Activated naive CD8-positive, alpha-beta T cell treated with anti-CD3 and anti-CD28 coated beads, Interleukin-2, amount 50 U/mL, for 24 hours (primary cell): ENCODE data around the gene EPB41L5.
"Not testable (repeated sequence)": the region's sequence is repeated elsewhere in the genome, so short reads cannot be mapped to it uniquely, and the experiment has no call there.

Experiments used
- ATAC-seq: fragments of 150-1000 bp; cut with Tn5 transposase; one replicate; pipeline ENCODE4 v1.10.0; 2021
- DNase-seq: peaks from one replicate; pipeline ENCODE4 v3.0.0; 2021
- H3K27ac Mint-ChIP-seq: one replicate; pipeline ENCODE4 v1.8.0; 2021; ENCODE audit warnings: mild to moderate bottlenecking, mixed read lengths
- H3K27me3 Mint-ChIP-seq: one replicate; pipeline ENCODE4 v1.8.0; 2021; ENCODE audit warnings: mixed read lengths
- H3K36me3 Mint-ChIP-seq: one replicate; pipeline ENCODE4 v1.8.0; 2021; ENCODE audit warnings: low read depth, mixed read lengths
- H3K4me1 Mint-ChIP-seq: one replicate; pipeline ENCODE4 v1.8.0; 2021; ENCODE audit warnings: mixed read lengths
- H3K4me3 Mint-ChIP-seq: one replicate; pipeline ENCODE4 v1.8.0; 2021; ENCODE audit warnings: mild to moderate bottlenecking, moderate library complexity, mixed read lengths
- H3K9me3 Mint-ChIP-seq: one replicate; pipeline ENCODE4 v1.8.0; 2021; ENCODE audit warnings: mixed read lengths

EPB41L5 gene

GRCh38 chr2:120132190-120132589 is 119.3 kb downstream of the EPB41L5 start:
- no peak overlapping the region for H3K27ac Mint-ChIP-seq
- no peaks in the 10 kb centered on the region for H3K27me3 Mint-ChIP-seq
- H3K4me3 Mint-ChIP-seq, result no peak overlapping the region
- H3K9me3 Mint-ChIP-seq, result peaks cover 10% of the 10 kb centered on the region
- no peak for ATAC-seq
- H3K4me1 Mint-ChIP-seq, result no peaks in the 10 kb centered on the region
- peaks cover 21% of the 10 kb centered on the region for H3K36me3 Mint-ChIP-seq
- DNase-seq, result no peak

DNA sequence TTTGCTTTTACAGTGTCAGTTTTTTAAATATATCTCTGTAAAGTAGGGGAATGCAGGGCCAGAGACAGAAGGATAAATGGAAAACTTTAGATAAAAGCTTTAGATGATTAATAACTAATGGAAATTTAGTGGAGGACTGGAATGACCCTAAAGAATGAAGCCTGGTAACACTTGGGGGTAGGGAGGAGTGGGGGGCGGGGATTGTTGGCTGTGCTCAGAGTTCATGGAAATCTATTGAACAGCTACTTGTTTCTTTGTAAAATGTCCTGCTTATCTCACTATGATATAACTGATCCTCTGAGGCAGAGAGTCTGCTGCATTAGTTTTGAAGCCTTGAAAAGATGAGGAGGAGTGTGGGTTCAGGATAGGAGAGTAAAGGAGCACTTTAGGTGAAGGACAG is 119.8 kb downstream of the EPB41L5 start:
- Mint-ChIP-seq H3K4me1 (no peaks in the 10 kb centered on the region), H3K4me3 (no peak overlapping the region), H3K27ac (no peak overlapping the region), H3K36me3 (peaks cover 21% of the 10 kb centered on the region), H3K27me3 (no peaks in the 10 kb centered on the region), H3K9me3 (peaks cover 10% of the 10 kb centered on the region)
- DNase-seq (no peak), ATAC-seq (no peak)

DNA sequence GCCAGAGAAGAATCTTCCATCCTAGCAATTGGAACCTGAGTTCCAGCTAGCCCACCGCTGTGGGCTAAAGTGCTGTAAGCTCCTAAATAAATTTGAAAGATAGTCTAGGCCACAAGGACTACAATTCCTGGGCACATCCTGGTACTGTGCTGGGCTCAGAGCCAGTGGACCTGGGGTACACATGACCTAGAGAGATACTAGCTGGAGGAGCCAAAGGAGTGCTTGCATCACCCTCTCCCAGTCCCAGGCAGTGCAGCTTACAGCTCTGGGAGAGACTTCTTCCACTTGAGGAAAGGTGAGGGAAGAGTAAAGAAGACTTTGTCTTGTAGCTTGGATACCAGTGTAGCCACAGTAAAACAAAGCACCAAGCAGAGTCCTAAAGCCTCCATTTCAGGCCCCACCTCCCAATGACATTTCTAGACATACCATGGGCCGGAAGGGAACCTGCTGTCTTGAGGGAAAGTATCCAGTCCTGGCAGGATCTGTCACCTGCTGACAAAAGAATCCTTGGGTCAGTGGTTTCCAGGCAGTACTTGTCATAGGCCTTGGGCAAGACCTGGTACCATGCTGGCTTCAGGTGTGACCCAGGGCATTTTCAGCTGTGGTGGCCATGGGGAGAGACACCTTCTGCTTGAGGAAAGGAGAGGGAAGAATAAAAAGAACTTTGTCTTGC is 120.8 kb downstream of the EPB41L5 start:
- Mint-ChIP-seq H3K27ac (no peak overlapping the region), H3K27me3 (no peaks in the 10 kb centered on the region), H3K36me3 (peaks cover 21% of the 10 kb centered on the region), H3K4me3 (no peak overlapping the region), H3K4me1 (no peaks in the 10 kb centered on the region), H3K9me3 (peaks cover 10% of the 10 kb centered on the region)
- DNase-seq, result no peak
- no peak for ATAC-seq

- Mint-ChIP-seq H3K36me3 (peaks cover 21% of the 10 kb centered on the region), H3K27ac (no peak overlapping the region), H3K4me3 (no peak overlapping the region), H3K9me3 (peaks cover 10% of the 10 kb centered on the region), H3K27me3 (no peaks in the 10 kb centered on the region), H3K4me1 (no peaks in the 10 kb centered on the region)
- ATAC-seq (no peak), DNase-seq (no peak)
Measured at GRCh38 chr2:120134263-120134662, 121.4 kb downstream of the EPB41L5 start.

DNA sequence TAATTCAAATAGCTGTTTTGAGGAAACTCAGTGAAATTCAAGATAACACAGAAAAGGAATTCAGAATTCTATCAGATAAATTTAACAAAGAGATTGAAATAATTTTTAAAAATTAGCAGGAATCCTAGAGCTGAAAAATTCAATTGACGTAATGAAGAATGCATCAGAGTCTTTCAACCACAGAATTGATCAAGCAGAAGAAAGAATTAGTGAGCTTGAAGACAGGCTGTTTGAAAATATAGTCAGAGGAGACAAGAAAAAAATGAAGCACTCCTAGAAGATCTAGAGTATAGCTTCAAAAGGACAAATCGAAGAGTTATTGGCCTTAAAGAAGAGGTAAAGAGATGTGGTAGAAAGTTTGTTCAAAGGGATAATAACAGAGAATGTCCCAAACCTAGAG is 122.1 kb downstream of the EPB41L5 start:
- H3K36me3 Mint-ChIP-seq, result peaks cover 21% of the 10 kb centered on the region
- not testable (repeated sequence) for H3K27ac Mint-ChIP-seq, H3K27me3 Mint-ChIP-seq, H3K4me3 Mint-ChIP-seq, H3K9me3 Mint-ChIP-seq, ATAC-seq, H3K4me1 Mint-ChIP-seq, DNase-seq

DNA sequence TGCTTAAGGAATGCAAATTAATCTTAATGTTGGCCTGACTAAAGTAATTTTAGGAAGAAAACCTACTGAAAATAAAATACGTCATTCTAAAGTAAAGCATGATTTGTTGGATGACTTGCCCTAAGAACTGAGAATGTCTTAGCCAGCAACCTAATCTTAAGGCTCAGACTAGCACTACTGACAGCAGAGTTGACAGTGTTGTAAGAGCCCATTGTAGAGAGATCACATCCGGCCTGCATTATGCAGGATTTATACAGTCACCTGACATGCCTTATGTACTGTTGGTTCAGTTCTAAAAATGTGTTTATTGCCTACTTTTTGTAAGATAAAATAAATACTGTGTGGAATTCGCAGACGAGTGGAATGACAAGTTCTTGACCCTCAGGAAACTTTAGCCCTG is 128.0 kb downstream of the EPB41L5 start:
- Mint-ChIP-seq H3K36me3 (no peaks in the 10 kb centered on the region), H3K4me3 (no peak overlapping the region), H3K4me1 (no peaks in the 10 kb centered on the region), H3K27me3 (no peaks in the 10 kb centered on the region), H3K9me3 (no peaks in the 10 kb centered on the region), H3K27ac (no peak overlapping the region)
- DNase-seq (no peak), ATAC-seq (no peak)

- DNase-seq (no peak), ATAC-seq (no peak)
- Mint-ChIP-seq H3K36me3 (no peaks in the 10 kb centered on the region), H3K27ac (no peak overlapping the region), H3K27me3 (no peaks in the 10 kb centered on the region), H3K9me3 (no peaks in the 10 kb centered on the region), H3K4me1 (no peaks in the 10 kb centered on the region), H3K4me3 (no peak overlapping the region)
Measured at GRCh38 chr2:120141300-120142069, 128.6 kb downstream of the EPB41L5 start.

GRCh38 chr2:120142528-120143219 is 129.8 kb downstream of the EPB41L5 start:
- no peak for DNase-seq

DNA sequence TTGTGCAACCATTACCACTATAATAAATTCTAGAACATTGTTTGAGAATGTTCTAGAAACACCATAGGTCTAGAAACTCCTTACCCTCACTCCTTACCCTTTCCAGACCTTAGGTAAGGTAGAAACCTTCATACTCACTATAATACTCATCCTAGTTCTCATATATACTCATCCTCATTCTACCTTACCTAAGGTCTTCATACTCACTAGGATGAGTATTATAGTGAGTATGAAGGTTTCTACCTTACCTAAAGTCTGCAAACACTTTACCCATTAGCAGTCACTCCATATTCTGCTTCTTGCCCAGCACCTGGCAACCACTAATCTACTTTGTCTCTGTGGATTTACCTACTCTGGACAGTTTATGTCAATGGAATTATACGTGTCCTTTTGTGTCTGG is 135.4 kb downstream of the EPB41L5 start:
- H3K36me3 Mint-ChIP-seq, result peaks cover 21% of the 10 kb centered on the region
- no peak for ATAC-seq
- H3K4me1 Mint-ChIP-seq, result no peaks in the 10 kb centered on the region
- H3K27ac Mint-ChIP-seq, result no peak overlapping the region
- no peaks in the 10 kb centered on the region for H3K27me3 Mint-ChIP-seq
- peaks cover 18% of the 10 kb centered on the region for H3K9me3 Mint-ChIP-seq
- DNase-seq, result no peak
- no peak overlapping the region for H3K4me3 Mint-ChIP-seq

More at GRCh38 chr2:120142528-120143219, 129.8 kb downstream of the EPB41L5 start:
- Mint-ChIP-seq H3K4me1 (no peaks in the 10 kb centered on the region), H3K27me3 (no peaks in the 10 kb centered on the region), H3K36me3 (no peaks in the 10 kb centered on the region), H3K9me3 (no peaks in the 10 kb centered on the region), H3K4me3 (no peak overlapping the region), H3K27ac (no peak overlapping the region)
- no peak for ATAC-seq

DNA sequence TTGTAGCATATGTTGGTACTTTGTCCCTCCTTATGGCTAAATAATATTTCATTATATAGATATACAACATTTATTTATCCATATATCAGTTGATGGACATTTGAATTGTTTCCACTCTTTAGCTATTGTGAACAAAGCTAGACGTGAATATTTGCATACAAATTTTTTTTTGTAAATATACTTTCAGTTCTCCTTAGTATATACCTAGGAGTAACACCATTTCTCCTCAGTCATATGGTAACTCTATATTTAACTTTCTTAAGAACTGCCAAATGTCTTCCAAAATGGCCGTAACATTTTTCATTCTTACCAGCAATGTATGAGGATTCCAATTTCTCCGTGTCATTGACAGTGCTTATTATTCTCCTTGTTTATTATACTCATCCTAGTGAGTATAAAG is 135.8 kb downstream of the EPB41L5 start:
- no peak overlapping the region for H3K27ac Mint-ChIP-seq
- ATAC-seq (no peak), DNase-seq (no peak)
- peaks cover 21% of the 10 kb centered on the region for H3K36me3 Mint-ChIP-seq
- H3K4me3 Mint-ChIP-seq, result no peak overlapping the region
- H3K4me1 Mint-ChIP-seq, result no peaks in the 10 kb centered on the region
- H3K9me3 Mint-ChIP-seq, result peaks cover 23% of the 10 kb centered on the region
- H3K27me3 Mint-ChIP-seq, result no peaks in the 10 kb centered on the region

DNA sequence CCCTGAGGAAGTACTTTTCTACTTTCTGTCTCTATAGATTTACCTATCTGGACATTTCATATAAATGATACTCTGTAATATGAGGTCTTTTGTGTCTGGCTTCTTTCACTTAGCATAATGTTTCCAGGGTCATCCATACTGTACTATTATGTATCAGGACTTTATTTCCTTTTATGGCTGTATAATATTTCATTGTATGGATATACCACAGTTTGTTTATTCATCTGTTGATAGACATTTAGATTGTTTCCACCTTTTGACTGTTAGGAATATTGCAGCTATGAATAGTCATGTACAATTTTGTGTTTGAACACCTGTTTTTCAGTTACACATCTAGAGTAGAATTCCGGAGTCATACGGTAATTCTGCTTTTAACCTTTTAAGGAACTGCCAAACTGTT is 136.5 kb downstream of the EPB41L5 start:
- no peak for DNase-seq
- H3K9me3 Mint-ChIP-seq, result peaks cover 26% of the 10 kb centered on the region
- H3K36me3 Mint-ChIP-seq, result peaks cover 21% of the 10 kb centered on the region

GRCh38 chr2:120150040-120150482 is 137.2 kb downstream of the EPB41L5 start:
- Mint-ChIP-seq H3K4me3 (no peak overlapping the region), H3K27ac (no peak overlapping the region), H3K36me3 (peaks cover 22% of the 10 kb centered on the region), H3K27me3 (no peaks in the 10 kb centered on the region), H3K9me3 (peaks cover 27% of the 10 kb centered on the region), H3K4me1 (no peaks in the 10 kb centered on the region)
- DNase-seq, result no peak
- ATAC-seq, result no peak

More for the DNA sequence above, 136.5 kb downstream of the EPB41L5 start:
- no peaks in the 10 kb centered on the region for H3K4me1 Mint-ChIP-seq
- H3K27ac Mint-ChIP-seq, result no peak overlapping the region
- no peak for ATAC-seq
- no peaks in the 10 kb centered on the region for H3K27me3 Mint-ChIP-seq
- no peak overlapping the region for H3K4me3 Mint-ChIP-seq

DNA sequence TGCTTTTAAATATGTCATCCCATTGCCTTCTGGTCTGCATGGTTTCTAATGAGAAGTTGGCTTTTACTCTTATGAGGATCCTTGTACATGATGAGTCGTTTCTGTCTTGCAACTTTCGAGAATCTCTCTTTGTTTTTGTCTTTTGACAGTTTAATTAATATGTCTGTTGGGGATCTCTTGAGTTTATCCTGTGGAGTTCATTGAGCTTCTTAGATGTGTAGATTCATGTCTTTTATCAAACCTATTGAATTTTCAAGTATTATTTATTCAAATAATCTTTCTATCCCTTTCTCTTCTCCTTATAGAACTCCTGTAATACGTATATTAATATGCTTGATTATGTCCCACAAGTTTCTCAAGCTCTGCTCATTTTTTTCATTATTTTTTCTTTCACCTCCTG is 142.4 kb downstream of the EPB41L5 start:
- H3K4me3 Mint-ChIP-seq, result no peak overlapping the region
- no peak overlapping the region for H3K27ac Mint-ChIP-seq
- no peak for DNase-seq
- peaks cover 24% of the 10 kb centered on the region for H3K9me3 Mint-ChIP-seq
- no peaks in the 10 kb centered on the region for H3K4me1 Mint-ChIP-seq
- no peak for ATAC-seq
- peaks cover 18% of the 10 kb centered on the region for H3K36me3 Mint-ChIP-seq
- H3K27me3 Mint-ChIP-seq, result no peaks in the 10 kb centered on the region

DNA sequence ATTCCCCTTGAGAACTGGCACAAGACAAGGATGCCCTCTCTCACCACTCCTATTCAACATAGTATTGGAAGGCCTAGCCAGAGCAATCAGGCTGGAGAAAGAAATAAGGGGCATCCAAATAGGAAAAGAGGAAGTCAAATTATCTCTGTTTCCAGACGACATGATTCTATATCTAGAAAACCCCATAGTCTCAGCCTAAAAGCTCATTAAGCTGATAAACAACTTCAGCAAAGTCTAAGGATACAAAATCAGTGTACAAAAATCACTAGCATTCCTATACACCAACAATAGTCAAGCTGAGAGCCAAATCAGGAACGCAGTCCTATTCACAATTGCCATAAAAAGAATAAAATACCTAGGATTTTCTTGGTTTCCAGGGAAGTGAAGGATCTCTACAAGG is 145.8 kb downstream of the EPB41L5 start:
- not testable (repeated sequence) for H3K27ac Mint-ChIP-seq, H3K4me3 Mint-ChIP-seq, H3K36me3 Mint-ChIP-seq, H3K27me3 Mint-ChIP-seq, ATAC-seq, DNase-seq, H3K9me3 Mint-ChIP-seq, H3K4me1 Mint-ChIP-seq

GRCh38 chr2:120161190-120161589 is 148.3 kb downstream of the EPB41L5 start:
- no peak overlapping the region for H3K27ac Mint-ChIP-seq
- H3K27me3 Mint-ChIP-seq, result no peaks in the 10 kb centered on the region
- DNase-seq, result no peak
- H3K36me3 Mint-ChIP-seq, result peaks cover 5% of the 10 kb centered on the region
- ATAC-seq, result no peak
- H3K4me3 Mint-ChIP-seq, result no peak overlapping the region
- H3K4me1 Mint-ChIP-seq, result no peaks in the 10 kb centered on the region
- no peaks in the 10 kb centered on the region for H3K9me3 Mint-ChIP-seq
